Neural progenitor cell (in vitro differentiated cells): ENCODE measurements around the gene PHLPP1. TPM values are rescaled to one million over a fixed set of nuclear protein-coding genes. Genes with fewer than 3 reads are reported as not detected.

Source experiments
- DNase-seq: peaks from one replicate; pipeline ENCODE4 v3.0.0-alpha.2; 2016; ENCODE audit warnings: low spot score
- H2AFZ ChIP-seq: fragments of 200-600 bp; sonication (generic); replicated peaks from 2 replicates; pipeline ENCODE4 v1.6.1; 2016; ENCODE audit warnings: antibody characterized with exemption
- H3F3A ChIP-seq: fragments of 200-600 bp; sonication (generic); 2 replicates; pipeline ENCODE4 v1.6.1; 2016; ENCODE audit warnings: antibody characterized with exemption, low read depth
- H3K27ac ChIP-seq: fragments of 200-600 bp; sonication (generic); 2 replicates; pipeline ENCODE4 v1.5.1; 2016; ENCODE audit warnings: mild to moderate bottlenecking
- H3K27me3 ChIP-seq: fragments of 200-600 bp; sonication (generic); 2 replicates; pipeline ENCODE4 v1.6.1; 2016; ENCODE audit warnings: mild to moderate bottlenecking, moderate library complexity
- H3K36me3 ChIP-seq: fragments of 200-600 bp; sonication (generic); 2 replicates; pipeline ENCODE4 v1.5.1; 2016
- H3K4me1 ChIP-seq: fragments of 200-600 bp; sonication (generic); 2 replicates; pipeline ENCODE4 v1.6.1; 2016; ENCODE audit warnings: mixed run types
- H3K4me2 ChIP-seq: fragments of 200-600 bp; sonication (generic); 2 replicates; pipeline ENCODE4 v1.6.1; 2016
- H3K4me3 ChIP-seq: fragments of 200-600 bp; sonication (generic); 2 replicates; pipeline ENCODE4 v1.5.1; 2016
- H3K79me2 ChIP-seq: fragments of 200-600 bp; sonication (generic); 2 replicates; pipeline ENCODE4 v1.6.1; 2016; ENCODE audit warnings: low read depth
- H3K9ac ChIP-seq: fragments of 200-600 bp; sonication (generic); 2 replicates; pipeline ENCODE4 v1.6.1; 2016
- H3K9me3 ChIP-seq: fragments of 200-600 bp; sonication (generic); 2 replicates; pipeline ENCODE4 v1.5.1; 2016; ENCODE audit warnings: low read depth
- H4K20me1 ChIP-seq: fragments of 200-600 bp; sonication (generic); 2 replicates; pipeline ENCODE4 v1.6.1; 2016; ENCODE audit warnings: low read depth
- H3K27ac Mint-ChIP-seq: 3 replicates; pipeline ENCODE4 v1.8.0; 2021; ENCODE audit warnings: mixed read lengths
- H3K27me3 Mint-ChIP-seq: 2 replicates; pipeline ENCODE4 v1.8.0; 2022; ENCODE audit warnings: low read depth, mild to moderate bottlenecking, inconsistent platforms, moderate library complexity, mixed read lengths; ENCODE audit not compliant: insufficient read depth
- H3K36me3 Mint-ChIP-seq: 3 replicates; pipeline ENCODE4 v1.8.0; 2021; ENCODE audit warnings: mixed read lengths
- H3K4me1 Mint-ChIP-seq: 3 replicates; pipeline ENCODE4 v1.8.0; 2021; ENCODE audit warnings: mixed read lengths
- H3K4me3 Mint-ChIP-seq: 3 replicates; pipeline ENCODE4 v1.8.0; 2021; ENCODE audit warnings: mild to moderate bottlenecking, moderate library complexity, mixed read lengths
- H3K9me3 Mint-ChIP-seq: 3 replicates; pipeline ENCODE4 v1.8.0; 2020; ENCODE audit warnings: mixed read lengths
- EZH2 ChIP-seq: fragments of 200-600 bp; sonication (generic); IDR thresholded peaks from 2 replicates; pipeline ENCODE4 v1.6.1; 2017; ENCODE audit warnings: antibody characterized with exemption, mild to moderate bottlenecking, moderate library complexity
- EZH2phosphoT487 ChIP-seq: fragments of 200-600 bp; sonication (generic); IDR thresholded peaks from 2 replicates; pipeline ENCODE4 v1.6.1; 2017; ENCODE audit warnings: antibody characterized with exemption
- small RNA-seq: library from RNA; depleted of rRNA; stranded (forward); fragments of <200 nt; gene quantifications from one replicate; pipeline ENCODE3, GENCODE V24; 2015
- total RNA-seq: library from RNA; depleted of rRNA; stranded (reverse); fragments of >200 nt; gene quantifications from 2 replicates; pipeline ENCODE4 v1.2.3, GENCODE V29; 2015; ENCODE audit warnings: low replicate concordance
- TF ChIP-seq, protein P1 (sequence below): fragments of 200-600 bp; sonication (generic); IDR thresholded peaks from 2 replicates; pipeline ENCODE4 v1.5.1; 2017; ENCODE audit warnings: antibody characterized with exemption, mild to moderate bottlenecking

Gene PHLPP1
- total RNA-seq, 1 donor from 2014 or later, result 20.8 TPM

DNA sequence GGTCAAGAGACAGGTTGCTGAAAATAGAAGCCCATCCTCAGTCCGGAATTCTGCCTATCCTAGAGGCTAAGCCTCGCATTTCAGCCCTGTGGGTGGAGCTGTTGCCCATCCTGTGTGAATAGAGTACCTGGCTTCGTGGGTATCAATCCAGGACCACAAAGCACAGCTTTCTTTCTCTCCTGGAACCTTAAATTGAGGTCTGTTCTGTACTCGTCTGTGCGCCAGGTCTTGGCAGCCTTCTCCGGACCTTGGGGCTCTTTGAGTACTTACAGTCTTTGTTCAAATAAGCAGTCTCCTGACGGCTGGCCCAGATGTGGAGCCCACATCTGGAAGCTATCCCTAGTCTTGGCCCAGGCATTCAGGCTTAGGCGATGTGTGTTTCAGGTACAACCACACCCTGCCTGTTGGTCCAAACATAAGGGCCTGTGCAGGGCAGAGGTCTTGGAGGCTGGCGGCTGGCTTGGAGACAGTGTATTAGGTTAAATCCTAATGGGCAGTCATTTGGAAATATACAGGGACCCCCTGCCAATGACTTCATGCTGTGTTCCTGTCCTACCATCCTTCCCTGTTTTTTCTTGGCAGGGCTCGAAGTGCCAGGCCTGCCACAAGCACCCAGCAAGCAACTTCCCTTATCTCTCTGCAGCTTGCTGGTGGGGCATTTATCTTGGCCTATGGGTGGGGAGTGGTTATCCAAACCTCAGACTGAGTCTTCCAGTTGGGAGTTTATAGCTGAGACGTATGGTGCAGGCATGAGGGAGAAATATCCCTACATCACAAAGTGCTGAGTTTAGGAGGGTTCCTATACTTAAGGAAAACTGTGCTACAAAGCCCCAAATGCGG lies 310.1 kb downstream of the PHLPP1 start:
- H3K36me3 ChIP-seq, result no peaks in the 10 kb centered on the region
- no peaks in the 10 kb centered on the region for H3K36me3 Mint-ChIP-seq
- H3K9me3 Mint-ChIP-seq, result no peaks in the 10 kb centered on the region

GRCh38 chr18:63028380-63028779 lies 313.0 kb downstream of the PHLPP1 start:
- Histone ChIP-seq H2AFZ (no peak overlapping the region), H3K4me2 (no peak overlapping the region), H3F3A (no peaks in the 10 kb centered on the region), H3K27ac (no peak overlapping the region), H3K4me3 (no peak overlapping the region), H3K27me3 (no peaks in the 10 kb centered on the region), H4K20me1 (no peaks in the 10 kb centered on the region), H3K79me2 (no peaks in the 10 kb centered on the region), H3K4me1 (no peaks in the 10 kb centered on the region), H3K9me3 (no peaks in the 10 kb centered on the region), H3K36me3 (no peaks in the 10 kb centered on the region), H3K9ac (no peak overlapping the region)
- TF ChIP-seq EZH2phosphoT487 (no peak), EZH2 (no peak)
- TF ChIP-seq, protein P1, sequence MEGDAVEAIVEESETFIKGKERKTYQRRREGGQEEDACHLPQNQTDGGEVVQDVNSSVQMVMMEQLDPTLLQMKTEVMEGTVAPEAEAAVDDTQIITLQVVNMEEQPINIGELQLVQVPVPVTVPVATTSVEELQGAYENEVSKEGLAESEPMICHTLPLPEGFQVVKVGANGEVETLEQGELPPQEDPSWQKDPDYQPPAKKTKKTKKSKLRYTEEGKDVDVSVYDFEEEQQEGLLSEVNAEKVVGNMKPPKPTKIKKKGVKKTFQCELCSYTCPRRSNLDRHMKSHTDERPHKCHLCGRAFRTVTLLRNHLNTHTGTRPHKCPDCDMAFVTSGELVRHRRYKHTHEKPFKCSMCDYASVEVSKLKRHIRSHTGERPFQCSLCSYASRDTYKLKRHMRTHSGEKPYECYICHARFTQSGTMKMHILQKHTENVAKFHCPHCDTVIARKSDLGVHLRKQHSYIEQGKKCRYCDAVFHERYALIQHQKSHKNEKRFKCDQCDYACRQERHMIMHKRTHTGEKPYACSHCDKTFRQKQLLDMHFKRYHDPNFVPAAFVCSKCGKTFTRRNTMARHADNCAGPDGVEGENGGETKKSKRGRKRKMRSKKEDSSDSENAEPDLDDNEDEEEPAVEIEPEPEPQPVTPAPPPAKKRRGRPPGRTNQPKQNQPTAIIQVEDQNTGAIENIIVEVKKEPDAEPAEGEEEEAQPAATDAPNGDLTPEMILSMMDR, result no peak
- Mint-ChIP-seq H3K9me3 (no peaks in the 10 kb centered on the region), H3K4me3 (no peak overlapping the region), H3K4me1 (no peaks in the 10 kb centered on the region), H3K27ac (no peak overlapping the region), H3K27me3 (no peaks in the 10 kb centered on the region), H3K36me3 (no peaks in the 10 kb centered on the region)
- no peak for DNase-seq

More for the DNA sequence above, 310.1 kb downstream of the PHLPP1 start:
- H3K79me2 ChIP-seq, result no peaks in the 10 kb centered on the region
- H3K27me3 Mint-ChIP-seq, result no peaks in the 10 kb centered on the region
- no peak overlapping the region for H3K4me3 Mint-ChIP-seq
- peak; percentile 75 for DNase-seq
- H2AFZ ChIP-seq, result peak overlapping the region; percentile 83
- TF ChIP-seq EZH2, result no peak
- TF ChIP-seq, protein P1, result peak; percentile 69
- H3K9me3 ChIP-seq, result no peaks in the 10 kb centered on the region
- peaks cover 10% of the 10 kb centered on the region for H3K27me3 ChIP-seq
- H3F3A ChIP-seq, result no peaks in the 10 kb centered on the region
- no peak overlapping the region for H3K27ac ChIP-seq
- H3K4me1 ChIP-seq, result no peaks in the 10 kb centered on the region
- H3K4me3 ChIP-seq, result no peak overlapping the region
- no peak overlapping the region for H3K27ac Mint-ChIP-seq
- no peak overlapping the region for H3K9ac ChIP-seq
- H3K4me1 Mint-ChIP-seq, result no peaks in the 10 kb centered on the region
- no peaks in the 10 kb centered on the region for H4K20me1 ChIP-seq
- H3K4me2 ChIP-seq, result no peak overlapping the region

Small RNA genes lying within 50 kb of the gene (small RNA-seq; reads per million reads assigned to genes)
- gene RNU6-142P, result not detected

Other genes starting within 250 kb of the PHLPP1 start
- gene ZCCHC2, start 192.5 kb upstream of the PHLPP1 start, total RNA-seq, result 5.5 and 8.9 TPM in 2 replicates